Islet of Langerhans (tissue), 1 donor: ENCODE measurements around the gene KRT78.
"Not testable (repeated sequence)": the region's sequence is repeated elsewhere in the genome, so short reads cannot be mapped to it uniquely, and the experiment has no call there.

Experiments used
- FAIRE-seq: peaks from one replicate; lab custom pipeline; 2011; peaks lifted over from hg19 to GRCh38; lab: Jason Lieb, UNC

The KRT78 gene, protein sequence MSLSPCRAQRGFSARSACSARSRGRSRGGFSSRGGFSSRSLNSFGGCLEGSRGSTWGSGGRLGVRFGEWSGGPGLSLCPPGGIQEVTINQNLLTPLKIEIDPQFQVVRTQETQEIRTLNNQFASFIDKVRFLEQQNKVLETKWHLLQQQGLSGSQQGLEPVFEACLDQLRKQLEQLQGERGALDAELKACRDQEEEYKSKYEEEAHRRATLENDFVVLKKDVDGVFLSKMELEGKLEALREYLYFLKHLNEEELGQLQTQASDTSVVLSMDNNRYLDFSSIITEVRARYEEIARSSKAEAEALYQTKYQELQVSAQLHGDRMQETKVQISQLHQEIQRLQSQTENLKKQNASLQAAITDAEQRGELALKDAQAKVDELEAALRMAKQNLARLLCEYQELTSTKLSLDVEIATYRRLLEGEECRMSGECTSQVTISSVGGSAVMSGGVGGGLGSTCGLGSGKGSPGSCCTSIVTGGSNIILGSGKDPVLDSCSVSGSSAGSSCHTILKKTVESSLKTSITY

GRCh38 chr12:52848661-52849255, at the start of gene KRT78:
Gene KRT78 (minus strand): TSS chr12:52848994. CDS start chr12:52848930, 64 bp downstream.
- FAIRE-seq: no peak

DNA sequence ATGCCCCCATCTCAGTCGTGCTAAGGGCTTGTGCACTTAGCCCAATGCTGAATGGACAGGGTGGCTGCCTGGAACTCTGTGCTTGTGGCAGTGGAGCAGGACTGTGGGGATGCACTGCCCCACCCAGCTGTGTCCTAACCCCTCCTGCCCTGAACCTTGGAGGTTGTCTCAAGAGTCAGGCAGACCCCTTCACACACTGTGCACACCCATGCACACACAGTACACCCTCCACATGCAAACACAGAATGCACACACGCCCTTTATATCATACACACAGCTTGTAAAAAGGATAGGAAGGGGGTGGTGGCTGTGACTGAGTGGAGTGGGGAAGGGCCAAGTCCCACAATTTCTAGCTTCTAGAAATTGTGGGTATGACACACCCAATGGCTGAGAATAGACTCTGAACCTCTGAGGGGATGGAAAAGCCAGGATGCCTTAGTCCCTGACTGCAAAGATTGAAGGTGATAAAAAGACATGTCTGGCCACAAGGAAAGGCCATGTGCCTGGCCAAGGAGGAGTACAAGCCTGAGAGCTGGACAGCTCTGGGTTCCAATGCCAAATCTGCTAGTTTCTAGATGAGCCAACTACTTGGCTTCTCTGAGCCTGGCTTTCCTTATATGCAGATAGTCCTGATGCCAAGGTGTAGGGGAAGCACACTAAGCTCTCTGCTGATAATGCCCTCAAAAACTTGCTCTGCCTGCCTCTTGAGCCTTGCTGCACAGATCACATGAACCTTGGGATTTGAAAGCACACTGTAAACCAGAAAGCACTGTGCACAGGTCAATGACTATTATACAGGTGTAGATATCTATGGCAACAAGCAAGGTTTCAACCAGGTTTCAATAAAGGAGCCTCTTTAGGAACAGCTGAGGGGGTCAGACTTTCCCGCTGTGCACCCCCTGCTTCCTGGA, 47.7 kb upstream of the KRT78 start:
- no peak for FAIRE-seq

DNA sequence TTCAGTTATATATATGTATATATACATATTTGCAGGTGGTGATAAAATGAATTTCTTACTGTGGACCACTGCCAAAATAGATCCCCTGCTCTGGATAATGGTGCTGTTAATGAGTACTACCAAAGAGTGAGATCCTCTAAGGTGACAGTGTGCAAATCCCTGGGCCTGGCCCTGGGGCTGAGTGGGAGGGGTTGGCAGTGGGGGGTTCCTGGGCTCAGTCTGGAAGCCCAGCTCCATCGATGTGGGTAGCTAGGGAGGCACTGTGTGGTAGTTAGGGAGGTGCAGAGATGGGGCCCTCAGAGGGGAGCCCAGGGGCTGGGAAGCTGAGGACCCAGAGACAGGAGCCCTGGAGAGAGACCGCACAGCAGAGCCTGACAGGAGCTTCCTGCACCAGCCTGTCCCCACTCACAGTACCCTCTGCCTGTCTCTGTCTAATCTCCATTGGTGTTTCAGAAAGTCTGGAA, 47.0 kb upstream of the KRT78 start:
- no peak for FAIRE-seq

- no peak for FAIRE-seq
Observed at GRCh38 chr12:52892974-52893373, 44.2 kb upstream of the KRT78 start.

DNA sequence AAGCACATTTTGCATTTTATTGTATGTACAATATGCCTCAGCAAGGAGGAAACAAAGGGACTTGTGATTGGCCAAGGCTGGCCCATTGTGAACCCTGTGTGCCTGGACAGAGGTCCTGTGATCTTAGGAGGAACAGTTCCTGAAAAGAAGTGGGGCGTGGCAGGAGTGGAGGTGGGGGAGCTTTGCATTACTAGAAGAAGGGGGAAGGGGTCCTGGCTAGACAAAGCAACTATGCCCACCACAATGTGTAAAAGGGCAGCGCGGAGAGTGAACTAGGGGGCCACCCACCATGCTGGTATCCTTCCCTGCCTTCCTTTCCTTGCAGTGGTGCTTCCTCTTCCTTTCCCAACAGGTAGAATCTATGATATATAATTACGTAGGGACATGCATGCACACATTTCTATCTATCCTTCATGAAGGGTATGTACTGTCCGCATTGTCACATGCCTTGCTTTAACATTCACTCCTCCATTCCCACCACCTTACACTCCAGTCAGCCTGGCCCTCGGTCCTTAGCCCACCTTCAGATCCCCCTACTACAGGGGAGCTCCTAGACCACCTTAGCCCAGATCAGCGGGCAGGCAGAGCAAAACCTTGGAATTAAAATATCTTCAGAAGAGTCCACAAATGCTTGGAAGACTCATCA, 43.5 kb upstream of the KRT78 start:
- FAIRE-seq: no peak

GRCh38 chr12:52891044-52891443, 42.2 kb upstream of the KRT78 start:
- no peak for FAIRE-seq

DNA sequence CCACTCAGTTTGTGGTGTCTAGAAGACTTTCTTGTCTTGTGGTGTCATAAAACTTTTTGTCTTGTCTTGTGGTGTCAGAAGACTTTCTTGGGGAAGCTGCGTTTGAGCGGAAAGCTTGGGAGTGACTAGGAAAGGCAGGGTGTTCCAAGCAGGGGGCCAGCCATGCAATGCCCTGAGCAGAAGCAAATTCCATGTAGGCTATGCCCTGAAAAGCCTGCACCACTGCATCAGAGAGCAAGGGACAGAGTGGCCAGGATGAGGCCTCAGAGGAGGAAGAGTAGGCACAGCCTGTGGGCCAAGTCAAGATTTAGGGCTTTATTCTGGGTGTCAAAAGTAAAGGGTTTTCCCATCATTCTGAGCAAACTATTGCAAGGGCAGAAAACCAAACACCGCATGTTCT, 41.6 kb upstream of the KRT78 start:
- no peak for FAIRE-seq

DNA sequence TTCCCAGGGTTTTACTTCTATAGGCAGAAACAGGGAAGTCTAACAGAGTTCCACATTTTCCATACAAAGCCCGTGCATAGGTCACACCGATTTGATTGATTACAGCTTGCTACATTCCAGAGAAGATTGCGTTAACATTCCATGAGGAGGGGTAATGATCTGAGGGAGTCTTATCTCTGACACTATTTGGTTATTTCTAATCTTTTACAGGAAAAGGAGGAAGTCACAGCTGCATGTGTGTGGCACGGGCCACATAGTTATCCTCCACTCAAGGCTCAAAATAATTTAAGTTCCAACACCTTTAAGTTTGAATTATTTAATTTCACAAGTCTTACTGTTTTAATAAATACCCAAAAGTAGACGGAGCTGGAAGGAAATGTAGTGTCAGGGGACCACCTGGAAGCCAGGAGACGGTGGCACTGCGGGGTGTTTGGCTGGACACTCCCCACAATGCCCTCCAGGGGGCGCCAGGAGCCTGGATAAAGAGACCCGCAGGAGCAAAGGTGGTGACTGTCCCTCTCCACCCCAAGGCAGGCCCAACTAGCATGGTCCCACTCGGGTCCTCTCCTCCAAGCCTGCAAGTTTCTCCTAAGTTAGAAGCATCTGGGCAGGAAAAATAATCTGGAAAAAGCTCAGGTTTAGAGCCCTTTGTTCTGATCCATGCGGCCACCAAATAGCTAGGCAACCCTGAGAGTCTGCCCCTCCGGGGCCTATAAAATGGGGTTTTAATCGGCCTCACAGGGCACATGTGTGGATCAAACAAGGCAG, 35.9 kb upstream of the KRT78 start:
- no peak for FAIRE-seq

GRCh38 chr12:52880499-52880898, 31.7 kb upstream of the KRT78 start:
- not testable (repeated sequence) for FAIRE-seq

DNA sequence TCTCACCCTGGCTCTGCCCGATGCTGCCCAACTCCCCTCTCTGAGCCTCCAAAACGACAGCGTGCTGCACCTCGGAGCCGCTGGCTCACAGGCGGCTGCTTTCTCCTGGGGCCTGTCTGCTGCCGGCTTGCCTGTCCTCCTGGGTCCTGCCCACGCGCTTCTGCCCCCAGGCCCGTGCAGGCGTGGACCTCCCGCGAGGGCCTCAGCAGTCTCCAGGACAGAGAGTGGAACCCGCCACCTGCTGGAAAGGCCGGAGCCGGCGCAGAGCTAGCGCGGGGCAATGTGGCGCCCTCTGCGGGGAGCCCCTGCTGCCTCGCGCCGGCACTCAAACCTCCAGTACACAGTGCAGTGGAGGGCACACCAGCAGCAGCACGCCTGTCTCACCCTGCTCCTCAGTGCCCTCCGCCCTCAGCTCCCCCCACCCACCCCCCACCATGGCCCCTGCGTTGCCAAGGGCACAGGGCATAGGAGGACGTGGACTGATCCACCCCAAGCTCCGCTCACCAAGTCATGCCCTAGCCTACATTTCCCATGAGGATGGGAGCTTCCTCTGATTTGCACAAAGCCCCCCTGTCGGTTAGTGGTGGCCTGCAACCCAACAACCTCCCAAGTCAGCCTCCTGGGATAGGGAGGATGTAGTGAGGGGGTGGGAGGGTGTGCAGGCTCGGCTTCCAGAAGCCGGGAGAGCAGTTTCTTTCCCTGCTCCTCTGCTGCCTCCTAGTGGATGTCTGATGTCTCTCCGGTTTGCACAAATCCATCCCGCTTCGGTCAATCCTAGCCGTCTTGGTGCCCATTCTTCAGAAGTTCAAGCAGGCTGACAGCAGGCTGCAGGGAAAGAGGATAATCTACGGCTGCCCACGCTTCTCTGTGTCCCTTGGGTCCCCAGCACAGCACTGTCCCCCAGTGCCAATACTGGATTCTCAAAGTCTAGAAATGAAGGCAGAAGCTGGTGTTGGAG, 30.9 kb upstream of the KRT78 start:
- FAIRE-seq: no peak

- no peak for FAIRE-seq
Observed at GRCh38 chr12:52878507-52879393, 30.0 kb upstream of the KRT78 start.

DNA sequence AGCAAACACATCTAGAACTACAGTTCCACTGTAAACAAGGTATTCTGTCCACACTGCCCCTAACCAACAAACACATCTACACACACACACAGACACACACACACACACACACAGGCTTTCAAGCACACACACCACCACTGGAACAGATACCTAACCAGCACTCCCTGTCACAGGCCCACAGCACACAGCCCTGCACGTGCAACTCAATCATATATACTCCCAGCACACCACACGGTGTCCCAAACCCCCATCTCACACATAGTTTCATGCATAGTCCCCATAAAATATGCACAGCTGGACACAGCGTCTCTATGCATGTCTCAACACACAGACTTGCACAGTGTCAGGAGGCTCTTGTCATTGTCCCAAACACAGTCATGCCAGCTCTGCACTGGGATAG, 28.4 kb upstream of the KRT78 start:
- no peak for FAIRE-seq

- no peak for FAIRE-seq
Observed at GRCh38 chr12:52876372-52876771, 27.6 kb upstream of the KRT78 start.

DNA sequence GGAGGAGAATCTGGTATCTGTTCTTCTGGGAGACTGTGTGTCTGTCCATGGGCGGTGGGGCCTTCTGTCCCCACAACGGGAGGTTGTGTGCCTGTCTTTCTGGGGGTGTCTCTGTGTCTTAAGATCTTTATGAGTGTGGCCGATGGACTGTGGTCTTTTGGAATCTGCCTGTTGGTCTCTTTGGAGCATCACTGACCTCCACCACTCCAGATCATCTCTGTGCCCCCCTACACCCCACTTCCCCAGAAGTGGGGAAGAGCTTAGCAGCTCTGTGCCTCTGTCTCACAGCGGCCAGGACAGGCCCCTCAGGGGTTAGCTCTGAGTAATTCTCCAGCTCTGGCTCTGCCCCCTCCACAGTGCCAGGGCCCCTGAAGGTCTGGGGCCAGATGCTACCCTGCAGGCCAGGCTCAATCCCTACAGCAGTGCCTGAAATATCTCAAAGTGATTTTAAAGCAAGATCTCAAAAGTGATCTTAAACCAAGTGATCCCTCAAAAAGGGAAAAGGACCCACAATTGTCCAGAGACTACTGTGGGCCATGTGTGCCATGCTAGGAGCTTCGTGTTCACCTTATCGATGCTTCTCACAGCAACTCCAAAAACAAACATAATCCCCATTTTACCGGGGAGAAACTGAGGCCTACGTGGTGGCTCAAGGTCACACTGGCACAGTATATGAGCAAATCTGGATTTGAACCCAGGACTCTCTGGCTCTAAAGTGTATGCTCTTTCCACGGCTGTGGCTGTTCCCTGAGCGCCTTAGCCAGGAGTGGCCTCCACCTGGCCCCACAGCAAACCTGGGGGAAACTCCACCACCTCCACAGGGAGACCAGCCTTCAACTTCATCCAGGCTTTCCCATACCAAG, 26.0 kb upstream of the KRT78 start:
- no peak for FAIRE-seq

DNA sequence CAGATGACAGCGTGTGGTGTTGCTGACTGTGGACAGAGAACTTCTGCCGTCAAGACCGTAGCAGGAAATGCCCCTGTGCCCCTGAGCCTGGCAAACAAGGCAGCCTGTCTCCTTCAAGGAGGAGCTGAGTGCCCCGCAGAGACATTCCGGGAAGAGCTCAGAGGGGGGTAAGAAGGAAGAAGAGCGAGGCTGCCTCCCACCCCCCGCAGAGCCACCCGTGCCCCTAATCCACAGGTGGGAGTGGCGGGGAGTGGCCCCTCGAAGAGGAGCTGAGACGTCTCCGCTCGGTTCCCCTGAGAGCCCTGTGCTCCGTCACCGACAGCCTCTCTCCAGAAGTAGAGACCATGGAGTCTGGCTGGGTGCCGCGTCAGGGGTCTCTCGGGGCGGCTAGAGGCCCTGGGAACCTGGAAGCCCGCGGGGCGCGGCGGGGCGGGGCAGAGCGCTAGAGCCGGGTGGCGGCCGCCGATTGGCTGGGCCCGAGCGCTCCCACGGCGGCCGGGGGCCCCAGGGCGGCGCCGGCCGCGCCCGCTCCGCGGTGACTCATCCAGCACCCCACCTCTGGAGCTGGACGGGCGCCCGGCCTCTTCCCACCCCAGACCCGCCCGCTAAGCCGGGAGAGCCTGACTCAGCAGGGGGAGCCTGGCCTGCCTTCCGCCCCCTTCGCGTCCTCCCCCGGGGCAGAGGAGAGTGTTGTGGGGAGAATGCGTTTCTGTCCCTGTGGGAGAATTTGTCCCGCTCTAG, 25.2 kb upstream of the KRT78 start:
- no peak for FAIRE-seq

GRCh38 chr12:52873513-52873831, 24.7 kb upstream of the KRT78 start:
- no peak for FAIRE-seq

DNA sequence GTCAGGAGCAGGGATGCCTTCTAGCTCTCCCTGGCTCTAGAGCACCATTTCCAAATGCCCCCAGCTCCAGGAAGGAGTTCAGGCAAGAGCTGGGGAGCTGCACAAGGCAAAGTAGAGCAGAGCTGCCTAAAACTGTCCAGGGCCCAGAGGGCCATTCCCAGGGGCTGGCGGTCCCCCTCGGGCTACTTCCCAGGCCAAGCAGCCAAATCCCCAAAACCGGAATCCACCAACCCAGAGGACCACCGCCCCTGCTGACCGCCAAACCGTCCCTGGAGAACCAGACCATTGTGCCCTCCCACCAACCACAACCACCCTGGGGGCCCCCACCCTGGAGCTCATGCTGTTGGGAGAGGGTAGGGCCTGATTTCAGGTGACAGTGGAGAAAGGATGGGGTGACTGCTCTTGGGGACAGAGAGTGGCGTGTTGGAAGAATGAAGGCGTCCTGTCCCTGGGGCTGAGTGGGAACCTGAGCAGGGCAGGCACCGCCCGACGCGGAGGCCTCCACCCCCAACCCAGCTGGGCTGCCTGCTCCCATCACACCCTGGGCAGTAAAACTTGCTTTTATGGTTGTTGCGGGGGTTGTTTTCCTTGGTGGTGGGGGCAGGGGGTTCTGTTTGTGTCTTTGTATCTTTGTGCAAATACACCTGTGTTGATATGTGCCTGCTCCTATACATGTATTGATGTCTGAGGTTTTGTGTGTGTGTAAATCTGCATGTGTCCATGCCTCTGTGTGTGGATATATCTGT, 24.0 kb upstream of the KRT78 start:
- no peak for FAIRE-seq
